Stimulated activated CD4-positive, alpha-beta T cell treated with anti-CD3 and anti-CD28 coated beads, Interleukin-1b, Interleukin-23, amount 100 ng/mL, for 4 hours (primary cell): ENCODE data around the gene SLC17A5.
"Not testable (repeated sequence)": the region's sequence is repeated elsewhere in the genome, so short reads cannot be mapped to it uniquely, and the experiment has no call there.

ENCODE experiments used
- DNase-seq, 2 donors: peaks; one replicate each; pipeline ENCODE4 v3.0.0-alpha.2; 2020; ENCODE audit warnings: low read depth in 2 of 2

The SLC17A5 gene

GRCh38 chr6:73618082-73618481 lies 35.7 kb downstream of the SLC17A5 start:
- DNase-seq: not testable (repeated sequence)

DNA sequence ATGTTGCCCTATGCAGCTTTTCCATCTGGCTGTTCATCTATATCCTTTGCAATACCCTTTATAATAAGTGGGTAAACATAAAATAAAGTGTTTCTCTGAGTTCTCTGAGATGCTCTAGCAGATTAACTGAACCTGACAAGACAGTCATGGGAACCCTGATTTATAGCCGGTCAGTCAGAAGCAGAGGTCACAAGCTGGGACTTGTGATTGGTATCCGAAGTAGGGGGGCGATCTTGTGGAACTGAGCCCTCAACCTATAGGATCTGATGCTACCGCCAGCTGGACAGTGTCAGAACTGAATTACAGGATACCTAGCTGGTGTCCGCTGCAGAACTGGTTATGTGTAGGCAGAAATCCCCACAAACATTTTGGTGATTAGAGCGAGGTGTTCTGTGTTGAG lies 39.0 kb downstream of the SLC17A5 start:
- DNase-seq: no peak

DNA sequence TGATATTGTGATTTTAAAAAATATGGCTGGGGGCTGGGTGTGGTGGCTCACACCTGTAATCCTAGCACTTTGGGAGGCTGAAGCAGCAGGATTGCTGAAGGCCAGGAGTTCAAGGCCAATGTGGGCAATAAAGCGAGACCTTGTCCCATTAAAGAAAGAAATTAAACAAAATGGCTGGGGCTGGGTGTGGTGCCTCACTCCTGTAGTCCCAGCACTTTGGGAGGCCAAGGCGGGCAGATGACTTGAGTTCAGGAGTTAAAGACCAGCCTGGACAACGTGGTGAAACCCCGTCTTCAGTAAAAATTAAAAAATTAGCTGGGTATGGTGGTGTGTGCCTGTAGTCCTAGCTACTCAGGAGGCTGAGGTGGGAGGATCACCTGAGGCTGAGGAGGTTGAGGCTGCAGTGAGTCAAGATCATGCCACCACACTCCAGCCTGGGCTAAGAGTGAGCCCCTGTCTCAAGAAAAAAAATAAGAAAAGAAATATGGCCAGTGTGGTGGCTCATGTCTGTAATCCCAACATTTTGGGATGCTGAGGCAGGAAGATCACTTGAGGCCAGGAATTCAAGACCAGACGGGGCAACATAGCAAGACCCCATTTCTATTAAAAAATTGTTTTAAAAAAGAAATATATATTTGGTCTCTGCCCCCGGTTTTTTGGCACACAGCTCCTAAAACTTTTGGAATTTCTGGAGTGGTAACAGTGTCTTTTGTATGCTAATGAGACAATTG lies 39.8 kb downstream of the SLC17A5 start:
- DNase-seq: no peak

DNA sequence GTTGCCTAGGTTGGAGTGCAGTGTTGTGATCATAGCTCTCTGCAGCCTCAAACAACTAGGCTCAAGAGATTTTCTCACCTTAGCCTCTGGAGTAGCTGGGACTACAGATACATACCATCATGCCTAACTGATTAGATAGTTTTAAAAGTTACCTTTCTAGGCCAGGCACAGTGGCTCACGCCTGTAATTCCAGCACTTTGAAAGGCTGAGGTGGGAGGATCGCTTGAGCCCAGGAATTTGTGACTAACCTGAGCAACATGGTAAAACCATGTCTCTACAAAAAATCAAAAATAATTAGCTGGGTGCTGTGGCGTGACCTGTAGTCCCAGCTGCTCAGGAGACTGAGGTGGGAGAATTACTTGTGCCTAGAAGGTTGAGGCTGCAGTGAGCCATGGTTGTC lies 41.2 kb downstream of the SLC17A5 start:
- DNase-seq: no peak

GRCh38 chr6:73610444-73611275 lies 43.1 kb downstream of the SLC17A5 start:
- no peak for DNase-seq

DNA sequence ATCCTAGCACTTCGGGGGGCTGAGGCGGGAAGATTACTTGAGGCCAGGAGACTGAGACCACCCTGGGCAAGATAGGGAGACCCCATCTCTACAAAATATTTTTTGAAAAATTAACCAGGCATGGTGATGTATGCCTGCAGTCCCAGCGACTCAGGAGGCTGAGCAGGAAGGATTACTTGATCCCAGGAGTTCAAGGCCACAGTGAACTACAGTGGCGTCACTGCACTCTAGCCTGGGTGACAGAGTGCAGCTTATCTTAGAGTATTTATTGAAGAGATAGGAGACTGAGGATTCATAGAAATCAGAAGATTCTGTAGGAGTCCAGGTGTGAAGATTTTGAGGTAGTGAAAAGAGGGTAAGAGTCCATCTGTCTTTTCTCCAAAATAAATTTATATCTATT lies 45.0 kb downstream of the SLC17A5 start:
- DNase-seq: no peak

- no peak for DNase-seq
These were observed 47.4 kb downstream of the SLC17A5 start for GRCh38 chr6:73606428-73606827.

DNA sequence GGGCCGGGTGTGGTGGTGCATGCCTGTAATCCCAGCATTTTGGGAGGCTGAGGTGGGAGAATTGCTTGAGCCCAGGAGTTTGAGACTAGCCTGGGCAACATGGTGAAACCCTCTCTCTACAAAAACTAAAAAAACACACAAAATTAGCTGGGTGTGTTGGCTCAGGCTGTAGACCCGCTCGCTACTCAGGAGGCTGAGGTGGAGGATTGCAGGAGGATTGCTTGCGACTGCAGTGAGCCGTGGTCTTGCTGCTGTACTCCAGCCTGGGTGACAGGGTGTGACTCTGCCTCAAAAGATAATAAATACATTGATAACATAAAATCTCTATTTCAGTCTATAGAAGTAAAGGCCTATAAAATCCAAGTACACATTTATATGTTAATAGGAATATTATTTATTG lies 49.3 kb downstream of the SLC17A5 start:
- no peak for DNase-seq

- DNase-seq: no peak
These were observed 49.8 kb downstream of the SLC17A5 start for GRCh38 chr6:73604020-73604419.

DNA sequence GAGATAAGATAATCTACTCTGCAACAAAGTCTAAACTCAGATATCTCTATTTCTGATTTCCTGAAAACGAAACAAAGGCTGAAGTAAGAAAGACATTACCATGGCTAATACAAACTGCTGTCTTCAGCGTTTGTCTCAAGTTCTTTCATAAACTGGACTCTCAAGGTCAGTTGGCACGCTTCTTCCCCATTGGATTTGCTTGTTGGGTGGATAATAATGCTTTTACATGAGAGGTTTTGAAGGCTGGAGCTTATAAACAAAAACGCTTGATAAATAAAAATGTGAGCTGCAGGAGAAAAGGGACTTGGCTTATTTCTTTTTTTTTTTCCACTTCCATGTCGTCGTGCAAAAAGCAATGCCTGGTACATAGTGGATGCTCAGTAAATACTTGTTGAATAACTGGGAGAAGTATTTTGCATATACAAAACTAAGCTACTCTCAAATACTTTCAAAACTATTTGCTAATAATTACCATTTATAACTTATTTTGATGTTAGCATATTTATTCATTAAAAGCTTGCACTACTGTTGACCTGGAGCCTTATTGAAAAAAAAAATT lies 67.3 kb downstream of the SLC17A5 start:
- no peak for DNase-seq

DNA sequence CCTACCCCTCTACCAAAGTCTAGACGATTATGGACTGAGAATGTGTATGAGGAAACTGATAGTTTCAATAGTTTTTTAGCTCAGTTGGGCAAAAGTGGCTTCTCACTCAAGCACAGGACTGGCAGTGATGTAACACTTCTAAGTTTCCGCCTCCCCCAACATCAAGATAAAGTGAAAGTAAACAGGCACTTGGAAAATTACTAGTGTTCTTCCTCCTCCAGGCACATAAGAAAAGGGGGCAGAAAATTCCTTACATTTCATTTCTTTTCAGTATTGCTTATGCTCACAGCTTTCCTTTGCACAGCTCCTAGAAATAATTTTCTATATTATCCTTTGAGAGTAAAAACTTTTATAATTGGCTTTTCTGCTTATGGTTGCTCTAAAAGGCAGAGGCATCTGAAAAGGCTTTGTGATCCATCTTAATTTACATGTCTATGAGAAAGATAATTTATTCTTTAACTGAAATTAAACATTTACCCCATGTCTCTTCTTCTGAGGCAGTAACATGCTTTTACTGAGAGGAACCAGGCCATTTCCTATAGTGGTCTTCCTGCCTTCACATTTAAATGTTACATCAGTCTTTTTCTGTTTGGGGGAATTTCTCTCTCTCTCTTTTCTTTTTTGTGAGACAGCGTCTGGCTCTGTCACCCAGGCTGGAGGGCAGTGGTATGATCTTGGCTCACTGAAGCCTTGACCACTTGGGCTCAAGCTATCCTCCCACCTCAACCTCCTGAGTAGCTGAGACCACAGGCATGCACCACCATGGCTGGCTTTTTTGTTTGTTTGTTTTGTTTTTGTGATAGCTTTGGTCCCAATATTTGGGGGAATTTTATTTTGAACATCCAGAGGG lies 68.0 kb downstream of the SLC17A5 start:
- peak in 1 of 2 donors; percentile 32 for DNase-seq

GRCh38 chr6:73581293-73581692 lies 72.5 kb downstream of the SLC17A5 start:
- DNase-seq: no peak

- peak; percentile 60 to 69 for DNase-seq
These were observed 73.3 kb downstream of the SLC17A5 start for GRCh38 chr6:73580247-73581149.

GRCh38 chr6:73579851-73580246 lies 73.9 kb downstream of the SLC17A5 start:
- no peak for DNase-seq

- DNase-seq: no peak
These were observed 74.4 kb downstream of the SLC17A5 start for GRCh38 chr6:73579389-73579788.

DNA sequence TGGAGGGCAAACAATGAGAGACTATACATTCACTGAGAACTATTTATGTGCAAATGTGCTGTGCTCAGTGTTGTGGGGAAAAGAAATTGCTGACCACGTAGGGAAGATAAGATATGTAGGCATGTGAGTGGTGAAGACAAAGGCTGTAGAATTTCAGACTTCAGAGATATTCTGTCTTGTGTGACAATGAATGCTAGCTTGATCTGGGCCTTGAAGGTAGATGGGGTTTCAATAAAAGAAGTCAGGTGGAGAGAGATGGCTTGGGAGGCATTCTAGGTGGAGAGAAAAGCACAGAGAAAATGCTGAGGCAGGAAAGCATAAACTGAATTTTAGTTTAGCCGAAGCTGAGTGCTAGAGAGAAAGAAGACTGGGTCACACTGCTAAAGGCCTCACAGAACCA lies 76.1 kb downstream of the SLC17A5 start:
- no peak for DNase-seq

GRCh38 chr6:73572531-73572930 lies 81.3 kb downstream of the SLC17A5 start:
- not testable (repeated sequence) for DNase-seq

DNA sequence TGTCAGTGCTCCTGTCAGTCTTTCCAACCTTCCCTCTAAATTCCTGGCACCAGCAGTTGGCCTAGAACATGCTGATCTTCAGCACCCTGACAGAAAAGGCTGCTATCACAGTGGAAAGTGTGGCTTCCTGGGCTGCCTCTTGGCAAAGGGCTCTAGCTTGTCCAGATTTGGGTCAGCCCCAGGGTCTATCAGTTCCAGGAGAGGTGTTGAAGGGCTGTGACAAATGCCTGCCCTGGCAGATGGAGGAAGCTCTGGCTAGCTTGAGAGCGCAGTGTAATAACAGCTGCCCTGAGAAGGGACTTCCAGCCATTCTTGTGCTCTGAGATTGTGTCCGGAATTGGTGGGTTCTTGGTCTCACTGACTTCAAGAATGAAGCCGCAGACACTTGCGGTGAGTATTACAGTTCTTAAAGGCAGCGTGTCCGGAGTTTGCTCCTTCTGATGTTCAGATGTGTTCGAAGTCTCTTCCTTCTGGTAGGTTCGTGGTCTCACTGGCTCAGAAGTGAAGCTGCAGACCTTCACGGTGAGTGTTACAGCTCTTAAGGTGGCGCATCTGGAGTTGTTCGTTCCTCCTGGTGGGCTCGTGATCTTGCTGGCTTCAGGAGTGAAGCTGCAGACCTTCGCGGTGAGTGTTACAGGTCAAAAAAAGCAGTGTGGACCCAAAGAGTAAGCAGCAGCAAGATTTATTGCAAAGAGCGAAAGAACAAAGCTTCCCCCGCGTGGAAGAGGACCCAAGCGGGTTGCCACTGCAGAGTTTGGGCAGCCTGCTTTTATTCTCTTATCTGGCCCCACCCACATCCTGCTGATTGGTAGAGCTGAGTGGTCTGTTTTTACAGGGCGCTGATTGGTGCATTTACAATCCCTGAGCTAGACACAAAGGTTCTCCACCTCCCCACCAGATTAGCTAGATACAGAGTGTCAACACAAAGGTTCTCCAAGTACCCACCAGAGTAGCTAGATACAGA lies 82.3 kb downstream of the SLC17A5 start:
- DNase-seq: not testable (repeated sequence)

DNA sequence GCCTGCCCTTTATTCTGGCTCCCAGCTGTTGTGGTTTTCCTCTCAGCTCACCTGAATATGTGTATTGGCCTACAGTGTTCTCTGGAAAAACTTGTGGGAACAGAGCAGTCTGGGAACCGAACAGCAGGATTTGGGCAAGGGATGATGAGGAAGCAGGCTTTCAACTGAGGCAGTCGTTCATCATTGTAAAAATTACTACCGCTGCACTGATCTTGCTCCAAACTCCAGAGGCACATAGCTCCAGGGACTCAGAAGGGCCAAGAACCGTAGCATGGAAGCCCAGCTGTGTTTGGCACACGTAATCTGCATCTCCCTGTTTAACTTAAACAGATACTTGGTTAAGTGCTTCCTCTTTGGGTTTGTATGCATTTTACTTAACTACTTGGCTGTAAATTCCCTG lies 84.7 kb downstream of the SLC17A5 start:
- DNase-seq: no peak
